ENCODE results near the gene CEACAM7. TPM values are rescaled to one million over a fixed set of nuclear protein-coding genes. Genes with fewer than 3 reads are reported as not detected.
A peak's percentile ranks its signal among the peaks of the same experiment; 100 is the strongest.

Gene CEACAM7
- total RNA-seq (not detected), polyA plus RNA-seq (not detected)

- no peak within 1 kb of the TSS for H3K4me3 ChIP-seq (ENCODE audit: low read depth, low read length)
- Mint-ChIP-seq H3K4me1 (peaks cover 0 to 3% (median 1%) of the 10 kb centered on the region in 4 donors), H3K36me3 (no peaks in the 10 kb centered on the region), H3K27me3 (peaks cover 39% of the 10 kb centered on the region), H3K9me3 (peaks cover 0 to 7% (median 0%) of the 10 kb centered on the region in 7 donors), H3K4me3 (peak within 1 kb of the TSS in 1 of 4 donors; percentile 79), H3K27ac (no peak within 1 kb of the TSS)
- H3K9me3 ChIP-seq (ENCODE audit: control insufficient read depth in 2 of 2, low read length in 2 of 2): peaks cover 0 to 7% of the 10 kb centered on the region in 2 experiments
- DNase-seq (no peak), ATAC-seq (ENCODE audit: low read depth in 2 of 2) (no peak)
- H3K27me3 ChIP-seq (ENCODE audit: control insufficient read depth, insufficient read depth, low read length): peaks cover 2% of the 10 kb centered on the region
- no peak within 1 kb of the TSS for H3K27ac ChIP-seq (ENCODE audit: insufficient read depth, low read length, poor library complexity, severe bottlenecking)
- H3K36me3 ChIP-seq (ENCODE audit: control insufficient read depth, insufficient read depth, low read length): no peaks in the 10 kb centered on the region
- no peaks in the 10 kb centered on the region for H3K4me1 ChIP-seq (ENCODE audit: control insufficient read depth, insufficient read depth, low read length, poor library complexity, severe bottlenecking)
Measured at GRCh38 chr19:41688098-41688497, at the start of gene CEACAM7. Gene CEACAM7, minus strand, starts transcription at chr19:41688270. Its CDS starts 105 bp downstream, at chr19:41688165.

- no peak overlapping the region for H3K4me3 Mint-ChIP-seq
- H3K9me3 ChIP-seq (ENCODE audit: control insufficient read depth in 2 of 2, low read length in 2 of 2): no peaks in the 10 kb centered on the region
- H3K4me3 ChIP-seq (ENCODE audit: low read depth, low read length): no peak overlapping the region
- no peak overlapping the region for H3K27ac ChIP-seq (ENCODE audit: insufficient read depth, low read length, poor library complexity, severe bottlenecking)
- no peaks in the 10 kb centered on the region for H3K4me1 ChIP-seq (ENCODE audit: control insufficient read depth, insufficient read depth, low read length, poor library complexity, severe bottlenecking)
- H3K9me3 Mint-ChIP-seq: peaks cover 0 to 1% (median 0%) of the 10 kb centered on the region in 7 donors
- peaks cover 40% of the 10 kb centered on the region for H3K27me3 Mint-ChIP-seq
- no peaks in the 10 kb centered on the region for H3K4me1 Mint-ChIP-seq
- H3K36me3 ChIP-seq (ENCODE audit: control insufficient read depth, insufficient read depth, low read length): no peaks in the 10 kb centered on the region
- no peaks in the 10 kb centered on the region for H3K36me3 Mint-ChIP-seq
- no peak overlapping the region for H3K27ac Mint-ChIP-seq
- ATAC-seq (ENCODE audit: low read depth in 2 of 2): no peak
- no peak for DNase-seq
- peaks cover 8% of the 10 kb centered on the region for H3K27me3 ChIP-seq (ENCODE audit: control insufficient read depth, insufficient read depth, low read length)
Measured at GRCh38 chr19:41735071-41735600, 47.1 kb upstream of the CEACAM7 start.

- H3K27ac ChIP-seq (ENCODE audit: insufficient read depth, low read length, poor library complexity, severe bottlenecking): no peak overlapping the region
Measured at GRCh38 chr19:41734585-41734984, 46.5 kb upstream of the CEACAM7 start.

GRCh38 chr19:41734156-41734555 is 46.1 kb upstream of the CEACAM7 start:
- H3K36me3 ChIP-seq (ENCODE audit: control insufficient read depth, insufficient read depth, low read length): no peaks in the 10 kb centered on the region
- Mint-ChIP-seq H3K4me1 (no peaks in the 10 kb centered on the region), H3K9me3 (peaks cover 0 to 1% (median 0%) of the 10 kb centered on the region in 7 donors), H3K27me3 (peaks cover 32% of the 10 kb centered on the region), H3K36me3 (no peaks in the 10 kb centered on the region), H3K4me3 (no peak overlapping the region), H3K27ac (peak overlapping the region in 1 of 3 donors; percentile 78)
- H3K4me3 ChIP-seq (ENCODE audit: low read depth, low read length): no peak overlapping the region
- DNase-seq (no peak), ATAC-seq (ENCODE audit: low read depth in 2 of 2) (no peak)
- peaks cover 7% of the 10 kb centered on the region for H3K27me3 ChIP-seq (ENCODE audit: control insufficient read depth, insufficient read depth, low read length)
- H3K27ac ChIP-seq (ENCODE audit: insufficient read depth, low read length, poor library complexity, severe bottlenecking): no peak overlapping the region
- H3K9me3 ChIP-seq (ENCODE audit: control insufficient read depth in 2 of 2, low read length in 2 of 2): no peaks in the 10 kb centered on the region
- H3K4me1 ChIP-seq (ENCODE audit: control insufficient read depth, insufficient read depth, low read length, poor library complexity, severe bottlenecking): no peaks in the 10 kb centered on the region

More at GRCh38 chr19:41734585-41734984, 46.5 kb upstream of the CEACAM7 start:
- DNase-seq (no peak), ATAC-seq (ENCODE audit: low read depth in 2 of 2) (no peak)
- Mint-ChIP-seq H3K4me1 (no peaks in the 10 kb centered on the region), H3K36me3 (no peaks in the 10 kb centered on the region), H3K27ac (no peak overlapping the region), H3K27me3 (peaks cover 36% of the 10 kb centered on the region), H3K4me3 (no peak overlapping the region), H3K9me3 (peaks cover 0 to 1% (median 0%) of the 10 kb centered on the region in 7 donors)
- peaks cover 8% of the 10 kb centered on the region for H3K27me3 ChIP-seq (ENCODE audit: control insufficient read depth, insufficient read depth, low read length)
- no peaks in the 10 kb centered on the region for H3K36me3 ChIP-seq (ENCODE audit: control insufficient read depth, insufficient read depth, low read length)
- no peak overlapping the region for H3K4me3 ChIP-seq (ENCODE audit: low read depth, low read length)
- H3K9me3 ChIP-seq (ENCODE audit: control insufficient read depth in 2 of 2, low read length in 2 of 2): no peaks in the 10 kb centered on the region
- no peaks in the 10 kb centered on the region for H3K4me1 ChIP-seq (ENCODE audit: control insufficient read depth, insufficient read depth, low read length, poor library complexity, severe bottlenecking)

GRCh38 chr19:41726493-41726892 is 38.4 kb upstream of the CEACAM7 start:
- ATAC-seq (ENCODE audit: low read depth in 2 of 2) (no peak), DNase-seq (no peak)
- peaks cover 0 to 2% (median 0%) of the 10 kb centered on the region in 7 donors for H3K9me3 Mint-ChIP-seq
- H3K27me3 Mint-ChIP-seq: peaks cover 40% of the 10 kb centered on the region
- H3K36me3 ChIP-seq (ENCODE audit: control insufficient read depth, insufficient read depth, low read length): no peaks in the 10 kb centered on the region
- H3K4me1 Mint-ChIP-seq: no peaks in the 10 kb centered on the region
- no peak overlapping the region for H3K27ac Mint-ChIP-seq
- no peaks in the 10 kb centered on the region for H3K4me1 ChIP-seq (ENCODE audit: control insufficient read depth, insufficient read depth, low read length, poor library complexity, severe bottlenecking)
- H3K9me3 ChIP-seq (ENCODE audit: control insufficient read depth in 2 of 2, low read length in 2 of 2): no peaks in the 10 kb centered on the region
- no peak overlapping the region for H3K4me3 Mint-ChIP-seq
- no peak overlapping the region for H3K4me3 ChIP-seq (ENCODE audit: low read depth, low read length)
- H3K27ac ChIP-seq (ENCODE audit: insufficient read depth, low read length, poor library complexity, severe bottlenecking): no peak overlapping the region
- H3K27me3 ChIP-seq (ENCODE audit: control insufficient read depth, insufficient read depth, low read length): peaks cover 18% of the 10 kb centered on the region
- H3K36me3 Mint-ChIP-seq: no peaks in the 10 kb centered on the region

GRCh38 chr19:41720103-41720502 is 32.0 kb upstream of the CEACAM7 start:
- Histone ChIP-seq H3K4me1 (ENCODE audit: control insufficient read depth, insufficient read depth, low read length, poor library complexity, severe bottlenecking) (no peaks in the 10 kb centered on the region), H3K27ac (ENCODE audit: insufficient read depth, low read length, poor library complexity, severe bottlenecking) (no peak overlapping the region), H3K9me3 (ENCODE audit: control insufficient read depth in 2 of 2, low read length in 2 of 2) (no peaks in the 10 kb centered on the region), H3K36me3 (ENCODE audit: control insufficient read depth, insufficient read depth, low read length) (no peaks in the 10 kb centered on the region), H3K27me3 (ENCODE audit: control insufficient read depth, insufficient read depth, low read length) (peaks cover 2% of the 10 kb centered on the region), H3K4me3 (ENCODE audit: low read depth, low read length) (no peak overlapping the region)
- Mint-ChIP-seq H3K9me3 (peaks cover 0 to 2% (median 0%) of the 10 kb centered on the region in 7 donors), H3K36me3 (no peaks in the 10 kb centered on the region), H3K4me3 (no peak overlapping the region), H3K4me1 (no peaks in the 10 kb centered on the region), H3K27ac (no peak overlapping the region), H3K27me3 (peaks cover 15% of the 10 kb centered on the region)
- no peak for ATAC-seq (ENCODE audit: low read depth in 2 of 2)
- no peak for DNase-seq

- Mint-ChIP-seq H3K27ac (no peak overlapping the region), H3K36me3 (no peaks in the 10 kb centered on the region), H3K4me1 (no peaks in the 10 kb centered on the region), H3K4me3 (no peak overlapping the region), H3K27me3 (peaks cover 10% of the 10 kb centered on the region), H3K9me3 (peaks cover 0 to 2% (median 0%) of the 10 kb centered on the region in 7 donors)
- Histone ChIP-seq H3K9me3 (ENCODE audit: control insufficient read depth in 2 of 2, low read length in 2 of 2) (no peaks in the 10 kb centered on the region), H3K36me3 (ENCODE audit: control insufficient read depth, insufficient read depth, low read length) (no peaks in the 10 kb centered on the region), H3K4me3 (ENCODE audit: low read depth, low read length) (no peak overlapping the region), H3K27me3 (ENCODE audit: control insufficient read depth, insufficient read depth, low read length) (no peaks in the 10 kb centered on the region), H3K27ac (ENCODE audit: insufficient read depth, low read length, poor library complexity, severe bottlenecking) (no peak overlapping the region), H3K4me1 (ENCODE audit: control insufficient read depth, insufficient read depth, low read length, poor library complexity, severe bottlenecking) (no peaks in the 10 kb centered on the region)
- ATAC-seq (ENCODE audit: low read depth in 2 of 2) (no peak), DNase-seq (no peak)
Measured at GRCh38 chr19:41718761-41719160, 30.7 kb upstream of the CEACAM7 start.

- Mint-ChIP-seq H3K27me3 (peaks cover 9% of the 10 kb centered on the region), H3K27ac (no peak overlapping the region), H3K4me1 (no peaks in the 10 kb centered on the region), H3K9me3 (no peaks in the 10 kb centered on the region), H3K4me3 (no peak overlapping the region), H3K36me3 (no peaks in the 10 kb centered on the region)
- H3K27ac ChIP-seq (ENCODE audit: insufficient read depth, low read length, poor library complexity, severe bottlenecking): no peak overlapping the region
- DNase-seq: no peak
- no peaks in the 10 kb centered on the region for H3K9me3 ChIP-seq (ENCODE audit: control insufficient read depth in 2 of 2, low read length in 2 of 2)
- ATAC-seq (ENCODE audit: low read depth in 2 of 2): no peak
- no peaks in the 10 kb centered on the region for H3K4me1 ChIP-seq (ENCODE audit: control insufficient read depth, insufficient read depth, low read length, poor library complexity, severe bottlenecking)
- H3K27me3 ChIP-seq (ENCODE audit: control insufficient read depth, insufficient read depth, low read length): peaks cover 2% of the 10 kb centered on the region
- no peaks in the 10 kb centered on the region for H3K36me3 ChIP-seq (ENCODE audit: control insufficient read depth, insufficient read depth, low read length)
- no peak overlapping the region for H3K4me3 ChIP-seq (ENCODE audit: low read depth, low read length)
Measured at GRCh38 chr19:41714598-41714997, 26.5 kb upstream of the CEACAM7 start.
